Keratinocyte (primary cell): ENCODE measurements around the gene APH1A.

Source experiments
- CTCF ChIP-seq, 3 experiments: IDR thresholded peaks in 1 of 3; conservative IDR thresholded peaks in 1 of 3; optimal IDR thresholded peaks in 1 of 3; 2 replicates in 2 of 3; 3 replicates in 1 of 3; pipeline versions ENCODE3 to v1.5.1; 2011; ENCODE audit warnings: low read length in 3 of 3, mild to moderate bottlenecking in 3 of 3, moderate library complexity in 2 of 3, control low read depth in 1 of 3, inconsistent platforms in 1 of 3; ENCODE audit not compliant: insufficient read depth in 2 of 3; ENCODE audit errors: extremely low read depth in 1 of 3
- EZH2 ChIP-seq: IDR thresholded peaks from one replicate; pipeline ENCODE4 v1.6.1; 2012; ENCODE audit warnings: inconsistent platforms, mild to moderate bottlenecking, low read length, moderate library complexity

GRCh38 chr1:150281758-150282557 is 13.1 kb upstream of the APH1A start, which contains the start of gene CIART:
- no peak for TF ChIP-seq CTCF (optimal IDR thresholded peaks at IDR 0.05 in 1 of 3, IDR thresholded peaks at IDR 0.05 in 1 of 3, conservative IDR thresholded peaks at IDR 0.05 in 1 of 3; ENCODE audit: extremely low read depth in 1 of 3, insufficient read depth in 2 of 3, low read length in 3 of 3)
- no peak for TF ChIP-seq EZH2
